GM12891 (cell line): Measurements from ENCODE around the gene SLC13A5. TPM values are rescaled to one million over a fixed set of nuclear protein-coding genes. Genes with fewer than 3 reads are reported as not detected.

Source experiments
- DNase-seq: peaks from one replicate; pipeline ENCODE4 v3.0.0; 2011; ENCODE audit warnings: low spot score; ENCODE audit not compliant: insufficient read length
- FAIRE-seq: peaks from 2 replicates; lab custom pipeline; 2011; peaks lifted over from hg19 to GRCh38; lab: Jason Lieb, UNC
- PAX5 ChIP-seq: IDR thresholded peaks from 2 replicates; pipeline ENCODE4 v1.6.1; 2011; ENCODE audit warnings: low read length, moderate library complexity, mild to moderate bottlenecking; ENCODE audit not compliant: insufficient read depth, severe bottlenecking
- POLR2A ChIP-seq: IDR thresholded peaks from 2 replicates; pipeline ENCODE4 v1.6.1; 2011; ENCODE audit warnings: low read depth, low read length, control low read depth
- POLR2AphosphoS5 ChIP-seq: IDR thresholded peaks from 2 replicates; pipeline ENCODE4 v1.6.1; 2011; ENCODE audit warnings: low read depth, low read length, control low read depth
- POU2F2 ChIP-seq: IDR thresholded peaks from 2 replicates; pipeline ENCODE4 v1.6.1; 2011; ENCODE audit warnings: low read depth, mild to moderate bottlenecking, control low read depth, low read length, moderate library complexity
- SPI1 ChIP-seq: IDR thresholded peaks from 2 replicates; pipeline ENCODE4 v1.6.1; 2011; ENCODE audit warnings: low read depth, low read length, control low read depth
- TAF1 ChIP-seq: IDR thresholded peaks from 2 replicates; pipeline ENCODE4 v1.6.1; 2011; ENCODE audit warnings: low read depth, low read length, control low read depth
- polyA plus RNA-seq: library from polyadenylated mRNA; unstranded; fragments of >200 nt; gene quantifications from one replicate; pipeline ENCODE4 v1.2.1, GENCODE V29; 2012; ENCODE audit warnings: low read depth, missing spikeins, inconsistent platforms; ENCODE audit not compliant: missing spikeins

Gene SLC13A5
- 0.05 TPM for polyA plus RNA-seq

DNA sequence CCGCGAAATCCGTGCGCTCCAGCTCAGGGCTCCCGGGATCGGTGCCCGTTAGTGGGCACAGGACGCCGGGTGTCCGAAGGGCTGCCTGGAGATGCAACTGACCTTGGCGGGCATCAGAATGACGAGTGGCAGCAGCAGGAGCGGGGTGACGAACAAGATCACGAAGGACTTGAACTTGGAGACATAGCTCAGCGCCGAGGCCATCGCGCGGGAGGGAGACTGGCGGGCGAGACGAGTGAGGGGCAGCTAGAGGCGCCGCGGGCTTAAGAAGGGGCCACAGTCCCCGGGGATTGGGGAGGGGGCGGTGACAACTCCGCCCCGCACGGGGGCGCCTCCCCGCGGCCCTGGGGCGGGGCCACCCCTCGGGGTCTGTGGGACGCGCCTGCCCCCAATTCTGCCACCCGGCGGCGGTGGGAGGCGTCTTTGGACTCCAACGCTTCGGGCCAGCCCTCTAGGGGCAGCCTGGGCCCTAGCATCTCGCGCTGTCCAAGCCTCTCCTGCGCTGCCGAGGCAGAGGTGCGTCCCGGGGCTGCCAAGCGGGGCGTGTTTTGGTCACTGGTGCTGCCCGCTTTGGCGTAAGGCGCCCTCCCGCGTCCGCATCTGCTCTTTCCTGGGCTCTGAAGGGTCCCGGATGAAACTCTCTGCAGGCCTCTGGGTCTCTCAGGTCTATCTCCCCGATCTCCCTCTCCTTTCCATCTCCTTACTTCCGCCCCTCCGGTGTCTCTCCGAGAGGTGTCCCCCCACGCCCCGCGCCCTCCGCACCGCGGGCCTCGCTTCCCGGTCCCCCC, at the start of gene SLC13A5:
SLC13A5 (minus strand) TSS at position 240 of the 788 bp plus-strand sequence; CDS start at position 204, 36 bp downstream.
- no peak for FAIRE-seq
- peak; percentile 64 for DNase-seq
- TF ChIP-seq SPI1 = no peak
- no peak for TF ChIP-seq TAF1
- TF ChIP-seq POU2F2 = no peak
- no peak for TF ChIP-seq PAX5
- no peak for TF ChIP-seq POLR2AphosphoS5
- no peak for TF ChIP-seq POLR2A

GRCh38 chr17:6761779-6762178, 48.6 kb upstream of the SLC13A5 start:
- TF ChIP-seq PAX5 = no peak
- TF ChIP-seq TAF1 = no peak
- no peak for TF ChIP-seq POLR2AphosphoS5
- no peak for TF ChIP-seq POLR2A
- no peak for TF ChIP-seq SPI1
- no peak for TF ChIP-seq POU2F2
- no peak for DNase-seq
- no peak for FAIRE-seq

GRCh38 chr17:6757747-6758146, 44.6 kb upstream of the SLC13A5 start:
- TF ChIP-seq POLR2AphosphoS5 (no peak), TAF1 (no peak), POLR2A (no peak), POU2F2 (no peak)

DNA sequence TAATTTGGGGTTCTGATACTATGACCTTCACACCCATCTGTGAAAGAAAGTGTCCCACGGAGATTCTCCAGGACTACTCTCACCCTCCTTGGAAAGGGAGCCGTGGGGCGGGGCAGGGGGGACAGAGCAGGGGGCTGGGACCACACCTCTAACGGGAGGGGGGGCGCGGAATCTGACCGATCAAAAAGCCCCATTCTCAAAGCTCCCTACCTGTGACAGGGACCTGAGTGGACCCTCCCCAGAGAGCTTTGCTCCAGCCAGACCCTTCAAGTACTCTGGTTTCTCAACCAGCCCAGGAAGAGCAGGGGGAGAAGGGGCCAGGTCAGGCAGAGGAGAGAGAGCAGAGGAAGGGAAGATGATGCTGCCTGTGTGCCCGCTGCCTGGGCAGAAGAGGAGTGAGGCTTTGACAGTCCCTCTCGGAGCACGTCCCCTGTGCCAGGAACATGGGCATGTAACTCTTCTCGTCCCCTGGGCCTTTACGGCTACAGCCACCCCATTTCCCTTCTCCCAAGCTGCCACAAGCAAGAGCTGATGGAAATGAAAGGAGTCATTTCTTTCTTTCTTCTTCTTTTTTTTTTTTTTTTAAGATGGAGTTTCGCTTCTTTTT, 43.4 kb upstream of the SLC13A5 start:
- TF ChIP-seq POLR2AphosphoS5 (peak; percentile 39; the same call in 1 of the 2 replicates), TAF1 (no peak)
- DNase-seq = no peak
- FAIRE-seq = peak; percentile 48

More at GRCh38 chr17:6757747-6758146, 44.6 kb upstream of the SLC13A5 start:
- peak; percentile 16 for FAIRE-seq
- no peak for DNase-seq

DNA sequence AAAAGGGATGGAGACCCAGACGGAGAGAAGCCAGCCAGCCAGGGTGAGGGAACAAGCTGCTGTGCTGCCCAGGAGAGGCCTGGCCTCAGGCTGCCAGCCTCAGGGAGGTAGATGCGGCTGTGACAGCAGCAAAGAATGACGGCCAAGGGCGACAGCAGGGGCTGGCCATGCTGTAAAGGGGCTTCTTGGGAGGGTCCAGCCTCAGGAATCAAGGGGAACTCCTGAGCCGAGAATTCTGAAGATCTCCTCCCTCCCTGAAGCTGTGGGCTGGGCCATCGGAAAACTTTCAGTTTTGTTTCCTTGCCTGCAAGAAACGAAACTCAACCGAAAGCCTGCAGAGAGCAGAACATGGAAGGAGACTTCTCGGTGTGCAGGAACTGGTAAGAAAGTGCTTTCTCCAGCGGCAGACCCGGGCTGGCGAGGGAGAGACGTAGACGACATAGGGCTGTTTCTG, 42.6 kb upstream of the SLC13A5 start, which contains the start of gene XAF1:
XAF1 (plus strand) TSS at position 316 of the 454 bp plus-strand sequence; CDS start at position 349, 33 bp downstream.
- TF ChIP-seq POLR2AphosphoS5 = 0 out of 2 replicates have a peak, but pooled peaks have one; percentile 18
- TF ChIP-seq POU2F2 = no peak
- TF ChIP-seq SPI1 = no peak
- peak; percentile 52; the same call in 1 of the 2 replicates for TF ChIP-seq TAF1
- TF ChIP-seq PAX5 = no peak
- peak; percentile 74 for TF ChIP-seq POLR2A
- peak; percentile 85 for FAIRE-seq
- DNase-seq = no peak

DNA sequence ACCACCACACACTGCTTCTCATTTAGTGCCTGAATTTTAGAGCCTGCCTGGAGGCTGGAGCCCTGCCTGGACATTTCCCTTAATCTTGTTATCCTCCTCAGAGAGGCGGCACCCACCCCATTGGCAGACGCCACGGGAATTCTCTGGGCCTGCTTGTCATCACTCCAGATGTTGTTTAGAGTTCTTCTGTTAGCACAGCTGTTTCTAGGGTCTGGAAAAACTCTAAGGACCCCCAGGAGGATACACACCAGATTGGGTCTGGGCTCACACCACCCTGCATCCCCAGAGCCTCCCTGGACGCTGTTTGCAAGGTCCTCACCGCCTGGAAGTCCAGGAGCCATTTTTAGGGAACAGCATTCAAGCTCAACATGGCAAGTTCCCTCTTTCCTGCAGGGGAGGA, 42.1 kb upstream of the SLC13A5 start:
- TF ChIP-seq SPI1 (no peak), POLR2AphosphoS5 (no peak), TAF1 (no peak), POU2F2 (no peak), PAX5 (no peak), POLR2A (no peak)
- FAIRE-seq (peak; percentile 28), DNase-seq (no peak)

DNA sequence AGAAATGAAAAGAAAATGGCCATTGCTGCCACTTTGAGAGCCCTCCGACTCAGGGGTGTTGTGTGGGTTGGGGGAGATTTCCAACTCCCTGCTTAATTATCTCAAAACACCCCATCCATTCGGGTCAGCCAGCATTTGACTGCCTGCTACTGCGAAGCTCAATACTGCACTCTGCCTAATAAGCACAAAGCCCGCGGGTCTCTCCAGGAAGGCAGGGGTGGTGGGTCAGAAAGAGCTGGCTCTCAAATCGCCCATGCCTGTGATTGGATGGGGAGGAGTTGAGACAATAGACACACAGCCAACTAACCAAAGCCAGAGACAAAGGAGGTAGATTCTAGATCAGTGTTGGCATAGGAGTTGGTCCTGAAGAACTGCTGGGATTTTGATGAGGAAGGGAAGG, 40.4 kb upstream of the SLC13A5 start:
- FAIRE-seq (peak; percentile 38), DNase-seq (no peak)
- TF ChIP-seq SPI1 (no peak), POLR2A (no peak), POLR2AphosphoS5 (no peak), TAF1 (no peak), PAX5 (no peak), POU2F2 (no peak)

GRCh38 chr17:6753006-6753445, 39.9 kb upstream of the SLC13A5 start:
- DNase-seq = peak; percentile 24
- FAIRE-seq = no peak

More at GRCh38 chr17:6753006-6753445, 39.9 kb upstream of the SLC13A5 start:
- TF ChIP-seq POU2F2 (no peak), PAX5 (no peak), POLR2A (0 out of 2 replicates have a peak, but pooled peaks have one; percentile 22)
